RWPE1 (cell line): ENCODE data around the gene TMEM167A.

ENCODE experiments used
- CTCF ChIA-PET: fragments of 350-600 bp; sonication (Branson Sonifier 250); formaldehyde crosslinking; extraction: SDS; loops from one replicate; lab custom pipeline; 2021; lab: Yijun Ruan, JAX
- POLR2A ChIA-PET: fragments of 400-600 bp; formaldehyde crosslinking; extraction: SDS; loops from one replicate; lab custom pipeline; 2020; ENCODE audit warnings: antibody characterized with exemption; ENCODE audit not compliant: low non-redundant PET; lab: Yijun Ruan, JAX
- DNase-seq: peaks from one replicate; pipeline ENCODE4 v3.0.0; 2012; ENCODE audit warnings: low spot score
- H3K27ac ChIP-seq: fragments of 450-650 bp; 2 replicates; pipeline ENCODE4 v1.5.1; 2017
- CTCF ChIP-seq: fragments of 450-650 bp; conservative IDR thresholded peaks from 2 replicates; pipeline ENCODE4 v1.5.1; 2017; ENCODE audit warnings: low read depth, mild to moderate bottlenecking

The TMEM167A gene

GRCh38 chr5:83059341-83059740, 17.9 kb downstream of the TMEM167A start:
- ChIA-PET POLR2A (no interaction called here), CTCF (no interaction called here)

GRCh38 chr5:83058726-83059125, 18.5 kb downstream of the TMEM167A start:
- no peak overlapping the region for H3K27ac ChIP-seq
- ChIA-PET CTCF (interaction anchor here (0.6 kb wide), 1 partner anchor 93 kb away, joined by 3 read pairs; no protein-coding TSS in a partner anchor), POLR2A (no interaction called here)
- TF ChIP-seq CTCF = no peak
- no peak for DNase-seq

More at GRCh38 chr5:83059341-83059740, 17.9 kb downstream of the TMEM167A start:
- no peak for TF ChIP-seq CTCF
- DNase-seq = no peak
- H3K27ac ChIP-seq = no peak overlapping the region

- CTCF ChIA-PET = no interaction called here
- POLR2A ChIA-PET = no interaction called here
- no peak overlapping the region for H3K27ac ChIP-seq
- no peak for TF ChIP-seq CTCF
- DNase-seq = no peak
These were observed 22.0 kb downstream of the TMEM167A start for GRCh38 chr5:83055166-83055565.

GRCh38 chr5:83050723-83051340, 26.4 kb downstream of the TMEM167A start:
- ChIA-PET POLR2A (no interaction called here), CTCF (no interaction called here)
- no peak for TF ChIP-seq CTCF
- no peak for DNase-seq
- H3K27ac ChIP-seq = no peak overlapping the region

GRCh38 chr5:83049370-83049885, 27.8 kb downstream of the TMEM167A start:
- POLR2A ChIA-PET = no interaction called here

GRCh38 chr5:83048811-83049210, 28.4 kb downstream of the TMEM167A start:
- ChIA-PET CTCF (no interaction called here), POLR2A (no interaction called here)
- TF ChIP-seq CTCF = no peak
- no peak overlapping the region for H3K27ac ChIP-seq
- no peak for DNase-seq

More at GRCh38 chr5:83049370-83049885, 27.8 kb downstream of the TMEM167A start:
- H3K27ac ChIP-seq = no peak overlapping the region
- TF ChIP-seq CTCF = no peak
- DNase-seq = no peak
- CTCF ChIA-PET = interaction anchor here (0.5 kb wide), 1 partner anchor 52 kb away, joined by 3 read pairs; no protein-coding TSS in a partner anchor
